AG20443 (cell line): ENCODE measurements around the gene IRS2.

Experiments
- DNase-seq: peaks from one replicate; pipeline ENCODE4 v3.0.0; 2012; ENCODE audit warnings: low spot score, mixed read lengths

The IRS2 gene

GRCh38 chr13:109781384-109782065, 4.9 kb downstream of the IRS2 start:
- peak; percentile 35 for DNase-seq

- no peak for DNase-seq
Observed at GRCh38 chr13:109780845-109781383, 5.5 kb downstream of the IRS2 start.

GRCh38 chr13:109779876-109780510, 6.4 kb downstream of the IRS2 start:
- DNase-seq, result no peak

GRCh38 chr13:109779074-109779473, 7.3 kb downstream of the IRS2 start:
- DNase-seq, result no peak

GRCh38 chr13:109778102-109778542, 8.3 kb downstream of the IRS2 start:
- no peak for DNase-seq

- no peak for DNase-seq
Observed at GRCh38 chr13:109776575-109776974, 9.8 kb downstream of the IRS2 start.

GRCh38 chr13:109773786-109774185, 12.6 kb downstream of the IRS2 start:
- no peak for DNase-seq

- no peak for DNase-seq
Observed at GRCh38 chr13:109773276-109773675, 13.1 kb downstream of the IRS2 start.

GRCh38 chr13:109771926-109772325, 14.5 kb downstream of the IRS2 start:
- no peak for DNase-seq

- no peak for DNase-seq
Observed at GRCh38 chr13:109770436-109770835, 15.9 kb downstream of the IRS2 start.

- no peak for DNase-seq
Observed at GRCh38 chr13:109769921-109770320, 16.5 kb downstream of the IRS2 start.

GRCh38 chr13:109769275-109769674, 17.1 kb downstream of the IRS2 start:
- DNase-seq, result no peak

- DNase-seq, result no peak
Observed at GRCh38 chr13:109768616-109769015, 17.8 kb downstream of the IRS2 start.

GRCh38 chr13:109768176-109768575, 18.2 kb downstream of the IRS2 start:
- no peak for DNase-seq

GRCh38 chr13:109767023-109767422, 19.4 kb downstream of the IRS2 start:
- no peak for DNase-seq

- DNase-seq, result peak; percentile 43
Observed at GRCh38 chr13:109764470-109765291, 21.7 kb downstream of the IRS2 start.

- no peak for DNase-seq
Observed at GRCh38 chr13:109764045-109764444, 22.3 kb downstream of the IRS2 start.

GRCh38 chr13:109762791-109763190, 23.6 kb downstream of the IRS2 start:
- DNase-seq, result no peak

- no peak for DNase-seq
Observed at GRCh38 chr13:109761695-109762094, 24.7 kb downstream of the IRS2 start.

GRCh38 chr13:109760951-109761350, 25.4 kb downstream of the IRS2 start:
- no peak for DNase-seq

- DNase-seq, result no peak
Observed at GRCh38 chr13:109760402-109760801, 26.0 kb downstream of the IRS2 start.

GRCh38 chr13:109759609-109760008, 26.8 kb downstream of the IRS2 start:
- DNase-seq, result no peak
